ENCODE measurements around the gene SEMA4C. TPM values are rescaled to one million over a fixed set of nuclear protein-coding genes. Genes with fewer than 3 reads are reported as not detected.

The SEMA4C gene
- total RNA-seq, 1 donor from 2014 or later, result 42.3 TPM

GRCh38 chr2:96842600-96842999, 27.3 kb downstream of the SEMA4C start:
- DNase-seq (ENCODE audit: low spot score), result no peak

- DNase-seq (ENCODE audit: low spot score), result no peak
Measured at GRCh38 chr2:96841701-96842495, 28.0 kb downstream of the SEMA4C start.

GRCh38 chr2:96839875-96840850, 29.7 kb downstream of the SEMA4C start:
- DNase-seq (ENCODE audit: low spot score), result no peak

- DNase-seq (ENCODE audit: low spot score), result peak; percentile 75
Measured at GRCh38 chr2:96839293-96839874, 30.5 kb downstream of the SEMA4C start.

GRCh38 chr2:96838345-96839292, 31.3 kb downstream of the SEMA4C start:
- no peak for DNase-seq (ENCODE audit: low spot score)

GRCh38 chr2:96837575-96837974, 32.3 kb downstream of the SEMA4C start:
- DNase-seq (ENCODE audit: low spot score), result no peak

- DNase-seq (ENCODE audit: low spot score), result no peak
Measured at GRCh38 chr2:96835830-96836229, 34.0 kb downstream of the SEMA4C start.

- DNase-seq (ENCODE audit: low spot score), result peak; percentile 87
Measured at GRCh38 chr2:96832754-96833507, 36.9 kb downstream of the SEMA4C start.

- no peak for DNase-seq (ENCODE audit: low spot score)
Measured at GRCh38 chr2:96832408-96832753, 37.5 kb downstream of the SEMA4C start.

GRCh38 chr2:96831679-96832078, 38.2 kb downstream of the SEMA4C start:
- DNase-seq (ENCODE audit: low spot score), result no peak

GRCh38 chr2:96830044-96830562, 39.8 kb downstream of the SEMA4C start:
- no peak for DNase-seq (ENCODE audit: low spot score)

GRCh38 chr2:96828874-96829273, 41.0 kb downstream of the SEMA4C start:
- DNase-seq (ENCODE audit: low spot score), result no peak

- no peak for DNase-seq (ENCODE audit: low spot score)
Measured at GRCh38 chr2:96828436-96828835, 41.4 kb downstream of the SEMA4C start.

- no peak for DNase-seq (ENCODE audit: low spot score)
Measured at GRCh38 chr2:96826546-96827278, 43.2 kb downstream of the SEMA4C start.

- DNase-seq (ENCODE audit: low spot score), result no peak
Measured at GRCh38 chr2:96825057-96825456, 44.8 kb downstream of the SEMA4C start.

GRCh38 chr2:96824079-96824870, 45.6 kb downstream of the SEMA4C start:
- no peak for DNase-seq (ENCODE audit: low spot score)

- no peak for DNase-seq (ENCODE audit: low spot score)
Measured at GRCh38 chr2:96823198-96823597, 46.7 kb downstream of the SEMA4C start.

GRCh38 chr2:96822786-96823185, 47.1 kb downstream of the SEMA4C start:
- DNase-seq (ENCODE audit: low spot score), result no peak
